ENCODE results near the gene TRPV5.

DNA sequence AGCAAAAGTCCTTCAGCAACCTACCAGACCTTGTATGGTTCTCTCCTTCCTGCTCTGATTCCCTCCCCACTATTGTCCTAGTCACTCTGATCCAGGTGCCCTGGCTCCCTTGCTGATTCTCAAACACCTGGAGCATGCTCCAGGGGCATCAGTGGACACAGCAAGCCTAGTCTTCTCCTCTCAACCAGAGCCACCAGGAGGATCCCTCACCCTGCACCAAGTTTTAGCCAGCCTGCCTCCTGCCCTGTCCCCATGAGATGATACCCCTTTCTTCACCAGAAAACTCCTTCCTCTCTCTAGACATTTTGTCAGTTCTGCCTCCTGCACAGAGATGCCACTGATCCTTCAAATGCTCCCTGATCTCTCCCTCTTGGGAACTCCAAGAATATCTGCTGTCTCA is 16.7 kb upstream of the TRPV5 start:
- TF ChIP-seq, protein P1, sequence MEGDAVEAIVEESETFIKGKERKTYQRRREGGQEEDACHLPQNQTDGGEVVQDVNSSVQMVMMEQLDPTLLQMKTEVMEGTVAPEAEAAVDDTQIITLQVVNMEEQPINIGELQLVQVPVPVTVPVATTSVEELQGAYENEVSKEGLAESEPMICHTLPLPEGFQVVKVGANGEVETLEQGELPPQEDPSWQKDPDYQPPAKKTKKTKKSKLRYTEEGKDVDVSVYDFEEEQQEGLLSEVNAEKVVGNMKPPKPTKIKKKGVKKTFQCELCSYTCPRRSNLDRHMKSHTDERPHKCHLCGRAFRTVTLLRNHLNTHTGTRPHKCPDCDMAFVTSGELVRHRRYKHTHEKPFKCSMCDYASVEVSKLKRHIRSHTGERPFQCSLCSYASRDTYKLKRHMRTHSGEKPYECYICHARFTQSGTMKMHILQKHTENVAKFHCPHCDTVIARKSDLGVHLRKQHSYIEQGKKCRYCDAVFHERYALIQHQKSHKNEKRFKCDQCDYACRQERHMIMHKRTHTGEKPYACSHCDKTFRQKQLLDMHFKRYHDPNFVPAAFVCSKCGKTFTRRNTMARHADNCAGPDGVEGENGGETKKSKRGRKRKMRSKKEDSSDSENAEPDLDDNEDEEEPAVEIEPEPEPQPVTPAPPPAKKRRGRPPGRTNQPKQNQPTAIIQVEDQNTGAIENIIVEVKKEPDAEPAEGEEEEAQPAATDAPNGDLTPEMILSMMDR (IDR thresholded peaks at IDR 0.05 in 4 of 5, conservative IDR thresholded peaks at IDR 0.05 in 1 of 5) = no peak
- TF ChIP-seq POLR2A (IDR thresholded peaks at IDR 0.05) = no peak

Data from gastrocnemius medialis (tissue), 4 donors.